ENCODE measurements around the gene UNC5A.

UNC5A gene

DNA sequence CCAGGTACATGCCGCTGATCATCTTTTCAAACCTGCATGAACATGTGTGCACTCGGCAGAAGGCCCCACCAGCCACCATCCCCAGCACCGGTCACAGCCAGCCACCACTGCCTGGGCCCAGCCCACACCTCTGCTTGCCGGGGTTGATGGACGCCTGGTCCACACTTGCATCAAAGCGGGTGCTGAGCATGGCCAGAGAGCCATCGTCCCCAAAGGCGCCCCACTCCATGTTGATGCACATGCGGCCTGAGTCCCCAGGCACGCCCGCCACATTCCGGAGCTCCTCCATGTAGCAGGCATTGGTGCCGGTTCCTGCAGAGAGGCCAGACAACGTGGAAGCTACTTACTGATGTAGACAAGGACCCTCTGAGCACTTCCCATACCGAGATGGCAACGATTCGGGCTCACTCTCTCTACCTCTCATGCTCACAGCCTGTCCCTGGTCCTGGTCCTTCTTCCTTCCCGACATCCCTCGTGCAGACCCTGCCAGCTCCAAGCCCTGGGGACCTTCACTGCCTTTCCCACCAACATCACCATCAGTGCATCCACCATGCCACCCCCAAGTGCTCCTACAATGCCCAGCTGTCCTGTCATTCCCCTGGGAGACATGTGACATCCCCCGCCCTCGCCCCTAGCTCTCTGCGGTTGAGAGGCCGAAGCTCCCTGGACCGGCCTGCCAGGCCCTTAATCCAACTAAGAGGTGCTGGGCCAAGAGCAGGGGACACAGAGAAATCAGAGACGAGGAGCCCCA is 71.6 kb downstream of the UNC5A start:
- DNase-seq: no peak

GRCh38 chr5:176882567-176882903 is 72.2 kb downstream of the UNC5A start:
- DNase-seq: no peak

GRCh38 chr5:176883700-176884570 is 73.6 kb downstream of the UNC5A start:
- no peak for DNase-seq

DNA sequence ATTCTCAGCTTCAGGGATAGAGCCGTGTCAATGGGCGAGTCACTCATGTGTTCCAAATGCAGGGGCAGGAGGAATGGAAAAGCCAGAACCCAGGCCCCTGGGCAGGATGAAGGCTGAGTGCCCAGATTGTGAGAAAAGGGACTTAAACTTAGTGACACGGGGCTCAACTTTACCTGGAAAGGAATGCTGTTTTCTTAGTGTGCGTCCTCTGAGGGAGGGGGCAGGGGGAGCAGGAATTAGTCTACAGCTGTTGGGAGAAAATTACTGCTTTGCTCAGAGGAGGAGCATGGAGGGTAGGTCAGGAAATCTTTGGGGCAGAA is 74.2 kb downstream of the UNC5A start:
- peak; percentile 10 for DNase-seq

DNA sequence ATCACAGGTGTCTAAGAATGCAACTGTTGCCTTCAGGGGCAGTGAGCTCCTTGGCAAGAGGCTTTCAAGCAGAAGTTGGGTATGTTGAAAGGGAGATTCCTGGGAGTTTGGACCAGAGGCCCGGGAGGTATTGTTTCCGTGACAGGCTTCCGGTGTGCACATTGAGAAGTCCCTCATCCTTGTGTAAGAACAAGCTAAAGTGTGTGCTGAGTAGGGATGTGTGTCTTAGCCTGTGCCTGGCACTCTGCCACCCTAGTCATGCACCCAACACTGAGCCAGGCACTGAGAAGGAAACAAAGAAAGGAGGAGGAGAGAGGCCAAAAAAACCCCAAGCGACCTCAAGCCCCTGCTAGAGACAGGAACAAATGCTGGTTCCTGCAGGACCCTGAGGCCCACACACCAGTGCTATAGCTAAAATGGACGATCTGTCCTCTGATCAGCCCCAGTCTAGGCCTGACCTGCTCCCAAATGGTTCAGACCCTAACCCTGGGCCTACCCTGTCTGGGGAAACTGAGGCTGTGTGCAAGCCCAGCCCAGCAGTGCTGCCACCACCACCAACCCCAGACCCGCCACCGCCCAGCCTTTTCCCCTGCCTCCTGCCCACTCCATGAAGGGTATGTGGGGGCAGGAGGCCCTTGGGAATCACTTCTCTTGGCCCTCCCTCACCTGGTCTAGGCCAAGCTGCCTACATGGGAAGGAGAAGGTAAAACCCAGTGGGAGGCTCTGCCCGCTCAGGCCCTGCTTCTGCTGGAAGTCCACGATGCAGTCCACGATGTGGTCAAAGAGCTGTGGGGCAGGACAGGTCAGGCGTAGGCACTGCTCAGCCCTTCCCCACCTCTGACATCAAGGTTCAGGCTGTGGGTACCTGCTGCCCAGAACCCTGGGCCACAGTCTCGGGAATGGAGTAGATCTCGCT is 76.2 kb downstream of the UNC5A start:
- peak; percentile 18 for DNase-seq

- peak; percentile 11 for DNase-seq
Measured at GRCh38 chr5:176887252-176887849, 77.0 kb downstream of the UNC5A start.

- DNase-seq: peak; percentile 18
Measured at GRCh38 chr5:176888016-176888864, 77.9 kb downstream of the UNC5A start.

GRCh38 chr5:176888865-176889165 is 78.5 kb downstream of the UNC5A start:
- DNase-seq: no peak

GRCh38 chr5:176889321-176890280 is 79.2 kb downstream of the UNC5A start:
- DNase-seq: peak; percentile 22

DNA sequence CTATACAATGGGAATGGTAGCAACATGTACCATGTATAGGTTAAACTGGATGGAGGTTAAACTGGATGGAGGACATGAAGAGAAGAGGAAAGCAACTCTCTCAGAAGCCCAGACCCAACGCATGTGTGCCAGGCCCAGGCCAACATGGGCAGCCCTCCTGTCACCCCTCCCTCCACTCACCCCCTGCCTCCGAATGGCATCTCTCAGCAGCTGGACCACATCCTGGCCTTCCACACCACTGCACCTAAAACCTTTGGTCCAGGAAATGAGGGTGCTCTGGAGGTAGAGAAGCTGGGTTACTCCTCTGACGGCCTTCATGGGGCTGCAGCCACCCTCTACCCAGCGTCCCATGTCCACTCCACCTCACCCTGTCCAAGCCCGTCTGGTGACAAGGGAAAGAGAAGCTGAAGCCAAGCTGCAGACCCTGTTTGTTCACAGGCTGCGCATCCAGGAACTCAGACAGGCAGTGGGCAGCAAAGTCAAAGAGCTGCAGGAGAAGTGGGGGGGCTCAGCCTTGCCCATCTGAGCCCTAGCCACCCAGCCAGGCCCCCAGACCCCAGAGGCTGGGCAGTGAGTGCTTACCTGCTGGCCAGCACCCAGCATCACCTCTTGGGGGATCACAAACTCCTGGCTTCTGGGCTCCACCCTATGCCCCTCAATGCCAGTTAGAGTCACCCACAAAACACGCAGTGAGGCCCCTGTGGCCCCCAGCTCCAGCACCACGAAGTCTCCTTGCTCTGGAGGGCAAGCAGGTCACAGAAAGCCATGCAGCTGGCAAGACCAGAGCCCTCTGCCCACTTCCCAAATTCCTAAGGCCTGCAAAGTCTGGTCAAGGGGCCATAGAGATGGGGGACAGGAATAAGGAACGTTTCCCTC is 80.3 kb downstream of the UNC5A start:
- DNase-seq: peak; percentile 17

DNA sequence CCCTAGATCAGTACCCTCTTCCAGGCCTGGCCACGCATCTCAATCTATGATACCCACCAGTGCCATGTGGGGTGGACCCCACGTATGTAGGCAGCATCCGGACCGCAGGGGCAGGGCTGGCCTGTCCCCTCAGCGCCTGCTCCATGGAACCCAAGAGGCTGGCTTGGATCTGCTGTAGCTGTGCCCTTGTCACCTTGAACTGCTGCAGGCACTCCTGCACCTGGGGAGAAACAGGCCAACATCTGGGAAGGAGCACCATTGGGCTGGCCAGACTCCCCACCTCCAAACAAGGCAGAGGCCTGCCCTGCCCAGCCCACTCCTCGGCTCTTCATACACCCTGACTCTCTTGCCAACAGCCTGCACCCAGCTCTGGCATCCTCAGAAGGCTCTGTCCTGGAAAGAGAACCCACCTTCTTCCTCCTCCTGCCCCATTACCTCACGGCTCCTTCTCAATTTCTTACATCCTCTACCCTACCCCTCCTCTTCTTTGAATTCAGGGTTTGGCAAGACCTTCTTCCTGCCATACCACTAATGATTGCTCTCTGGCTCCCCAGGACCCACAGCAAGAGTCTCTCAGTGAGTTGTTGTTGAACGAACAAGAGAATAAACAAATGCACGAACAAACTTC is 81.1 kb downstream of the UNC5A start:
- peak; percentile 10 for DNase-seq

- DNase-seq: no peak
Measured at GRCh38 chr5:176892663-176893062, 82.3 kb downstream of the UNC5A start.

GRCh38 chr5:176894298-176894697 is 83.9 kb downstream of the UNC5A start:
- DNase-seq: no peak

GRCh38 chr5:176895831-176896230 is 85.5 kb downstream of the UNC5A start:
- no peak for DNase-seq

DNA sequence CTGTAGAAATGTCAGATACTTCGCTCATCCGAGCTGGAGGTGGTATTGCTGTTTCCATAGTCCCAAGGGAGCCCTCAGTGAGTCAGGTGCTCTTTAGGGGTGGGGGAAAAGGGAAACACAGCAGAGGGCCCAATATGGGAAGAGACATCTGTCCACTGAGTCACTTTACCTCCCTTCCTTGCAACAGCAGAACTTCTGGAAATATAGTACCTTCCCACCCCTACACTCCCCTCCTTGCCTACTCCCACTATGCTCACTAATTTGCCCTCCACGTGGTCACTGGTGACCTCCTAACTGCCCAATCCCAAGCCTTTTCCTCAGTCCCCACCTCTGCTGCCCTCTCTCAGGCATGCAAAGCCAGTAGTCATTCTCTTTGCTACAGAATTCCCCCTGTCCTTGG is 86.9 kb downstream of the UNC5A start:
- DNase-seq: no peak

DNA sequence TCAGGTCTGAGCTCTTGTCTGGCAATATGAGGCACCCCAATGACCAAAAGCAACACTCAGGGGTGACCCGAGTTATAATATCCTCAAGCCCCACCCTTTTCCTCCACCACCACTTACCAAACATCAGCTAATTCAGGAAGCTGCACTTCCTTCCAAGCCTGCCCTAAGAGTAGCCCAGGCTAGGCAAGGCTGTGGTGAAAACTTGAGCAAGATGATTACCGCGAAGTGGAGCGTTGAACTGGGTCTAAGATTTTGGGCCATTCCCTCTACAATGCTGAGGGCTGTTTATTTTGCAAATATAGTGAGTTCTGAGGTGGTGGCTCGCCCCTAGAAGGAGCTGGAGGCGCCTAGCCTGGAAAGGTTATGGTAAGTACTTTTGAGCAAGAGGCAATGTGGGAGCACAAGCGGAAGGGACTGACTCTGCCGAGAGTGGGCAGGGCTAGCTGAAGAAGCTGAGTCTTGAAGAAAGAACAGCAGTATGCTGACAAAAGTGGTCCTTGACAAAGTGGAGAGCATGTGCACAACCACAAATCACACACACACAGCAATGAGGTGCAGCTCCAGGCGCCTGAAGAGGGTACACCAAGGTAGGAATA is 89.0 kb downstream of the UNC5A start, which contains the start of gene HK3:
TSS of gene HK3 (minus strand) at position 51 of the 596 bp plus-strand sequence. CDS start 3,187 bp downstream, outside the sequence.
- no peak for DNase-seq

DNA sequence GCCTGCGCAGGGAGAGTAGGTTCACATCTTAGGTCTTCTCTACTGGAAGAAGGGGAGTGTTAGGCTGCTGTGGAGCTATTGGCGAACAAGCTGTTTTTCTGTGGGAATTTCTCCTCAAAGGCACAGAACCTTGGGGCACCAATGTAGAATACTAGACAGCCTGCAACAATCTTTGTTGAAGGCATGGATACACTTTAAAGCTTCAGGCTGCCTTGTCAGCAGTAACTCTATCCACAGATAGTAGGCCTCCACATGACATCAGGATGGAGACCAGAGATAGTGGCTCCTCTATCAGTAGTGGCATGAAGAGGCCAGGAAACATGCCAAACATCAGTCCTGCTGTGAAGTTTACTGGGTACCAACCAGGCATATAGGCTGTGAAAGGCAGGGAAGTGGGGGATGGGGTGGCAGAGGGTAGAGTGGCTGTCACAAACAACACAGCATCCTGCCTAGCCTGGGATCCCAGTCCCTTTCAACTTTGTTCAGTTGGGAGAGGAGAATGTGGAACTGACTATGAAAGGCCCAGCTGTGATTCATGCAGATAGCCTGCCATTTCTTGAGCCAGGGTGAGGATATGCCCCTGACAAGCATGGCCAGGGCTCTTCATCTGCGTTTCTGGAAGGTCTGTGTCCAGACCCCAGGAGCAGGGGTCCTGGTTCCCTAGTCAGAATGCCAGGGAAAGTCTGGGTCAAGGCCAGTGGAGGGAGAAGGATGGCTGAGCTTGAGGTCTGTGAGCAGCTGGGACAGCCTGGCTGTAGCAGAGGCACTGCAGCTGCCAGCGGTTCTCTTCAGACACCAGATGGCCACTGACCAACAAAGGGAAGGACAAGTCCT is 89.8 kb downstream of the UNC5A start:
- no peak for DNase-seq

DNA sequence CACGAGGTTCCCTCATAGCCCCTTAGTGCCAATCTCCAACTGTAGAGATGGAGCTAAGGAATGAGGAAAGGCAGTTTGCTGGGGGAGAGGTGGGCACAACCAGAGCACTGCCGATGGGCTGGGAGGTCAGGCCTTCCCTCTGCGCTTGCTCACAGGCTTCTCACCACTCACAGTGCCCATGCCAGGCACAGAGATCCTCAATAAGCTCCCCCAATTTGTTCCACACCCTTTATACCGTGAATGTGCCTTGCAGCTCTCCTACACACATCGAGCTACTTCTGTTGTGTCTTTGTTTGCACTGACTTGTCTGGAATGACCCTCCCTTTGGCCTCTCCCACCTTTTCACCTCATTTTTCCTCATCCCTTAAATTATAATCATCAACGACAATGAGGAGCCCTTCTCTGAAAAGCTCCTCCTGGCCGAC is 90.4 kb downstream of the UNC5A start:
- DNase-seq: no peak

Measured in left hindlimb (tissue), 1 donor.